SK-N-MC (cell line): ENCODE data around the gene LLGL2.

Experiments
- FOXP2 ChIP-seq: optimal IDR thresholded peaks from 2 replicates; pipeline ENCODE3; 2011; ENCODE audit warnings: mild to moderate bottlenecking, moderate library complexity; ENCODE audit not compliant: insufficient read depth; ENCODE audit errors: extremely low read length, control extremely low read depth
- POLR2AphosphoS5 ChIP-seq: IDR thresholded peaks from 2 replicates; pipeline ENCODE4 v1.6.1; 2012; ENCODE audit warnings: mild to moderate bottlenecking, low read depth, low read length, borderline replicate concordance

- TF ChIP-seq POLR2AphosphoS5 (no peak), FOXP2 (no peak)
Measured at GRCh38 chr17:75494326-75494877, 31.1 kb upstream of the LLGL2 start.
